Thymus (tissue), 11 donors: ENCODE data around the gene SLC25A13. TPM values are rescaled to one million over a fixed set of nuclear protein-coding genes. Genes with fewer than 3 reads are reported as not detected.

Source experiments
- DNase-seq, 9 donors: peaks; one replicate each; pipeline ENCODE4 v3.0.0-alpha.2; 2013; ENCODE audit warnings: low spot score in 9 of 9, low read depth in 6 of 9, missing footprints in 1 of 9
- H3K27ac ChIP-seq, 2 donors: one replicate each; pipeline ENCODE4 v1.5.1; 2013; ENCODE audit warnings: control low read depth in 1 of 2, low read depth in 1 of 2, low read length in 1 of 2, mild to moderate bottlenecking in 1 of 2, moderate library complexity in 1 of 2
- H3K27me3 ChIP-seq, 2 donors: one replicate each; pipeline ENCODE4 v1.5.1; 2013; ENCODE audit warnings: low read length in 1 of 2; ENCODE audit not compliant: control insufficient read depth in 2 of 2, insufficient read depth in 1 of 2
- H3K36me3 ChIP-seq, 2 donors: one replicate each; pipeline ENCODE4 v1.5.1; 2013; ENCODE audit warnings: low read length in 1 of 2, mild to moderate bottlenecking in 1 of 2, moderate library complexity in 1 of 2; ENCODE audit not compliant: control insufficient read depth in 2 of 2, insufficient read depth in 2 of 2
- H3K4me1 ChIP-seq, 2 donors: one replicate each; pipeline ENCODE4 v1.5.1; 2013; ENCODE audit warnings: low read length in 2 of 2; ENCODE audit not compliant: control insufficient read depth in 2 of 2, insufficient read depth in 2 of 2
- H3K4me3 ChIP-seq, 2 donors: one replicate each; pipeline ENCODE4 v1.5.1; 2013; ENCODE audit warnings: low read length in 2 of 2, control low read depth in 1 of 2, mild to moderate bottlenecking in 1 of 2
- H3K9me3 ChIP-seq, 2 donors: one replicate each; pipeline ENCODE4 v1.5.1; 2013; ENCODE audit warnings: low read length in 1 of 2, mild to moderate bottlenecking in 1 of 2; ENCODE audit not compliant: control insufficient read depth in 2 of 2, insufficient read depth in 1 of 2
- WGBS: extraction: QIAGEN DNeasy Blood & Tissue Kit; methylation state at CpG from one replicate; pipeline ENCODE4 v1.1.7; 2013; 5-methylcytosine and 5-hydroxymethylcytosine counted together
- polyA plus RNA-seq: library from polyadenylated mRNA; stranded (reverse); fragments of 200-250 nt; gene quantifications from one replicate; pipeline ENCODE4 v1.2.3, GENCODE V29; 2013
- total RNA-seq: library from RNA; stranded (reverse); fragments of 120-200 nt; gene quantifications from one replicate; pipeline ENCODE4 v1.2.4, GENCODE V29; 2013
- donor health status: healthy.

SLC25A13 gene
- total and polyA plus RNA-seq, 2 donors, result 9.7 to 10.9 TPM

- Histone ChIP-seq H3K9me3 (no peaks in the 10 kb centered on the region), H3K27ac (no peak overlapping the region), H3K27me3 (no peaks in the 10 kb centered on the region), H3K36me3 (no peaks in the 10 kb centered on the region), H3K4me1 (no peaks in the 10 kb centered on the region), H3K4me3 (no peak overlapping the region)
- DNase-seq, result no peak
These were observed 6.8 kb downstream of the SLC25A13 start for GRCh38 chr7:96315125-96315512.

- Histone ChIP-seq H3K4me3 (no peak overlapping the region), H3K27me3 (no peaks in the 10 kb centered on the region), H3K27ac (no peak overlapping the region), H3K36me3 (no peaks in the 10 kb centered on the region), H3K4me1 (no peaks in the 10 kb centered on the region), H3K9me3 (no peaks in the 10 kb centered on the region)
- 96% methylated on average over 4 of the region's 4 CpGs for WGBS
- DNase-seq, result no peak
These were observed 7.3 kb downstream of the SLC25A13 start for GRCh38 chr7:96314402-96315124.

GRCh38 chr7:96313940-96314339 lies 8.0 kb downstream of the SLC25A13 start:
- Histone ChIP-seq H3K27me3 (no peaks in the 10 kb centered on the region), H3K9me3 (no peaks in the 10 kb centered on the region), H3K27ac (no peak overlapping the region), H3K4me3 (no peak overlapping the region), H3K36me3 (no peaks in the 10 kb centered on the region), H3K4me1 (no peaks in the 10 kb centered on the region)
- no peak for DNase-seq
- WGBS, result 91% methylated on average over 3 of the region's 3 CpGs

GRCh38 chr7:96312502-96312901 lies 9.4 kb downstream of the SLC25A13 start:
- H3K27me3 ChIP-seq, result no peaks in the 10 kb centered on the region
- no peak overlapping the region for H3K4me3 ChIP-seq
- no peak overlapping the region for H3K27ac ChIP-seq
- WGBS, result 97% methylated on average over 4 of the region's 4 CpGs
- no peaks in the 10 kb centered on the region for H3K9me3 ChIP-seq
- H3K36me3 ChIP-seq, result no peaks in the 10 kb centered on the region
- DNase-seq, result no peak
- no peaks in the 10 kb centered on the region for H3K4me1 ChIP-seq

GRCh38 chr7:96311967-96312366 lies 9.9 kb downstream of the SLC25A13 start:
- WGBS, result 86% methylated on average over 2 of the region's 2 CpGs
- no peaks in the 10 kb centered on the region for H3K27me3 ChIP-seq
- H3K27ac ChIP-seq, result no peak overlapping the region
- no peak overlapping the region for H3K4me3 ChIP-seq
- DNase-seq, result no peak
- no peaks in the 10 kb centered on the region for H3K36me3 ChIP-seq
- no peaks in the 10 kb centered on the region for H3K4me1 ChIP-seq
- no peaks in the 10 kb centered on the region for H3K9me3 ChIP-seq

GRCh38 chr7:96310110-96310509 lies 11.8 kb downstream of the SLC25A13 start:
- Histone ChIP-seq H3K36me3 (no peaks in the 10 kb centered on the region), H3K4me1 (no peaks in the 10 kb centered on the region), H3K9me3 (no peaks in the 10 kb centered on the region), H3K27ac (no peak overlapping the region), H3K27me3 (no peaks in the 10 kb centered on the region), H3K4me3 (no peak overlapping the region)
- no peak for DNase-seq
- WGBS, result 98% methylated on average over 3 of the region's 3 CpGs

GRCh38 chr7:96308950-96309263 lies 13.0 kb downstream of the SLC25A13 start:
- no peak overlapping the region for H3K27ac ChIP-seq
- no peaks in the 10 kb centered on the region for H3K9me3 ChIP-seq
- H3K27me3 ChIP-seq, result no peaks in the 10 kb centered on the region
- no peak overlapping the region for H3K4me3 ChIP-seq
- H3K4me1 ChIP-seq, result peaks cover 0 to 2% of the 10 kb centered on the region in 2 donors
- H3K36me3 ChIP-seq, result no peaks in the 10 kb centered on the region
- DNase-seq, result no peak

- DNase-seq, result no peak
These were observed 13.5 kb downstream of the SLC25A13 start for GRCh38 chr7:96308253-96308949.

GRCh38 chr7:96306385-96307125 lies 15.3 kb downstream of the SLC25A13 start:
- no peak overlapping the region for H3K4me3 ChIP-seq
- peaks cover 0 to 15% of the 10 kb centered on the region in 2 donors for H3K4me1 ChIP-seq
- no peaks in the 10 kb centered on the region for H3K9me3 ChIP-seq
- 57% methylated on average over 8 of the region's 8 CpGs for WGBS
- no peaks in the 10 kb centered on the region for H3K27me3 ChIP-seq
- H3K27ac ChIP-seq, result no peak overlapping the region
- no peaks in the 10 kb centered on the region for H3K36me3 ChIP-seq
- no peak for DNase-seq

More at GRCh38 chr7:96308253-96308949, 13.5 kb downstream of the SLC25A13 start:
- Histone ChIP-seq H3K9me3 (no peaks in the 10 kb centered on the region), H3K4me3 (no peak overlapping the region), H3K27ac (no peak overlapping the region), H3K4me1 (peaks cover 0 to 6% of the 10 kb centered on the region in 2 donors), H3K27me3 (no peaks in the 10 kb centered on the region), H3K36me3 (no peaks in the 10 kb centered on the region)
- WGBS, result 91% methylated on average over 4 of the region's 4 CpGs
